ENCODE data around the gene HOXC12.

DNA sequence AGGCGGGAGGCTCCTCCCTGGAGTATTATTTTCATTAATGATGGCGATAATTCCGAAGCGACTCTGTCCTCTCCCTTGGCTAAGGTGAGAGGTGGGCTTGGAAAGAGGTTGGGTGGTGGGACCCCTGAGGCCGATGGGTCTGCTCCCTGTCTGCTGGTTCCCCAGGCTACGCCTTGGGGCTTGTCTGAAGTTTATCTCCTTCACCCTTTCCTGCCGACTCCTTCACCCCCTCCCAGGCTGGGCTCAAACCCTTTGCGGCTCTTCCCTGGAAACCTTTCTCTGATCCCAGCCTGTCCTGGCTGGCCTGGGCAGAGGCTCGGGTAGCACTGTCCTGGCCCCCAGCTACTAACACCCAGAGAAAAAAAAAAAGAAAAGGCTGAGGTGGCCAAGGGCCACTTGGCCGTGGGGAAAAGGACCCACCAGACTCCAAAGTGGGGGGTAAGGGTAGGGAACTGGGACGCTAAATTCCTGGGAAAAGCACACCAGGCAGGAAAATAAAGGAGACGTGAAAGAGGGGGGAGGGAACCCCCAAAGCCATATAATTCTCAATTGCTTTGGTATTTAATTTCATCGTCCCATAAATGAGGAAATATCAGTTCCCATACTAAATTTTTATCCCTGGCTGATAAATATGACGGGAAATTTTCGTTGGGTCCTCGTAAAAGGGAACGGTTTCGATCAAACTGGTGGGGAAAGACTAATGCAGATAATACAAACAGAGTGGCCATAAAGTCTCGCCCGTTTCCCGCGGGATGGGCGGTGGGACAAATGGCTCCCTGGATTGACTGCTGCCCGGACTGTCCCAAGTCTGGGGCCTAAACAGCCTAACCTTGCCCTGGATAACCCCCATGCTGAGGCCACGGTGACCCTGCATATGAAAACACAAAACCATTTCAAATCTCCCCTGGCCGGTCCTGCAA lies 28.2 kb downstream of the HOXC12 start:
- TF ChIP-seq POU6F1 (CRISPR knock-in tag; IDR thresholded peaks at IDR 0.05; ENCODE audit: borderline replicate concordance, low read depth) = no peak
- TF ChIP-seq ZNF565 (CRISPR knock-in tag; conservative IDR thresholded peaks at IDR 0.05; ENCODE audit: low read depth) = no peak
- no peak for TF ChIP-seq RARB (CRISPR knock-in tag; IDR thresholded peaks at IDR 0.05)
- TF ChIP-seq SNAI2 (CRISPR knock-in tag; IDR thresholded peaks at IDR 0.05) = no peak
